T-cell (primary cell): ENCODE data around the gene DGKD. TPM values are rescaled to one million over a fixed set of nuclear protein-coding genes. Genes with fewer than 3 reads are reported as not detected.
"Not testable (repeated sequence)": the region's sequence is repeated elsewhere in the genome, so short reads cannot be mapped to it uniquely, and the experiment has no call there.

Source experiments
- ATAC-seq, 4 experiments: fragments of 200-7000 bp in 3 of 4; fragments of 150-1000 bp in 1 of 4; cut with Tn5 transposase; replicated peaks in 1 of 4; 1 replicate in 3 of 4; 2 replicates in 1 of 4; pipeline ENCODE4 v1.10.0; 2021; ENCODE audit warnings: moderate library complexity in 3 of 4, mild to moderate bottlenecking in 2 of 4, moderate number of reproducible peaks in 1 of 4
- CTCF ChIA-PET, 2 donors: fragments of 300-600 bp; sonication (Branson Sonifier 250); formaldehyde crosslinking; loops; one replicate each; lab custom pipeline; 2022; ENCODE audit warnings: antibody characterized with exemption in 2 of 2; lab: Charles Lee
- POLR2A ChIA-PET, 2 donors: fragments of 300-600 bp; sonication (Branson Sonifier 250); formaldehyde crosslinking; loops; one replicate each; lab custom pipeline; 2022; ENCODE audit warnings: antibody characterized with exemption in 2 of 2; lab: Charles Lee
- DNase-seq, 35 experiments: peaks; one replicate each; pipeline versions ENCODE4 v3.0.0 to v3.0.0-alpha.2; 2013 to 2023
- H3K27ac ChIP-seq: one replicate; pipeline ENCODE4 v1.5.1; 2013; ENCODE audit warnings: low read length
- H3K27me3 ChIP-seq, 2 experiments: replicated peaks in 1 of 2; 1 replicate in 1 of 2; 2 replicates in 1 of 2; pipeline versions ENCODE4 v1.6.1 to v1.7.0; 2013; ENCODE audit warnings: low read length in 1 of 2, mixed read lengths in 1 of 2; ENCODE audit not compliant: control insufficient read depth in 2 of 2, insufficient read depth in 2 of 2; ENCODE audit errors: extremely low read depth in 1 of 2
- H3K36me3 ChIP-seq, 2 donors: 1 replicate in 1 of 2; 2 replicates in 1 of 2; pipeline versions ENCODE4 v1.6.1 to v1.7.0; 2013; ENCODE audit warnings: low read length in 1 of 2; ENCODE audit not compliant: control insufficient read depth in 2 of 2, insufficient read depth in 1 of 2; ENCODE audit errors: extremely low read depth in 1 of 2
- H3K4me1 ChIP-seq, 2 experiments: 1 replicate in 1 of 2; 2 replicates in 1 of 2; pipeline versions ENCODE4 v1.6.1 to v1.7.0; 2013; ENCODE audit warnings: low read length in 2 of 2, mixed read lengths in 1 of 2; ENCODE audit not compliant: insufficient read depth in 2 of 2, control insufficient read depth in 1 of 2; ENCODE audit errors: extremely low read depth in 1 of 2
- H3K4me3 ChIP-seq, 2 donors: 1 replicate in 1 of 2; 2 replicates in 1 of 2; pipeline versions ENCODE4 v1.5.1 to v1.7.0; 2013; ENCODE audit warnings: mild to moderate bottlenecking in 2 of 2, low read length in 1 of 2, moderate library complexity in 1 of 2; ENCODE audit not compliant: control insufficient read depth in 1 of 2; ENCODE audit errors: extremely low read depth in 1 of 2
- H3K9me3 ChIP-seq: 2 replicates; pipeline ENCODE4 v1.7.0; 2013
- H3K27ac Mint-ChIP-seq, 2 donors: one replicate each; pipeline ENCODE4 v1.8.0; 2020 to 2021; ENCODE audit warnings: mild to moderate bottlenecking in 2 of 2, mixed read lengths in 2 of 2
- H3K27me3 Mint-ChIP-seq, 2 donors: one replicate each; pipeline ENCODE4 v1.8.0; 2021 to 2022; ENCODE audit warnings: mixed read lengths in 2 of 2
- H3K36me3 Mint-ChIP-seq: one replicate; pipeline ENCODE4 v1.8.0; 2021; ENCODE audit warnings: mixed read lengths
- H3K4me1 Mint-ChIP-seq, 3 donors: one replicate each; pipeline ENCODE4 v1.8.0; 2020 to 2022; ENCODE audit warnings: mixed read lengths in 3 of 3, mild to moderate bottlenecking in 1 of 3
- H3K4me3 Mint-ChIP-seq, 3 donors: one replicate each; pipeline ENCODE4 v1.8.0; 2020 to 2022; ENCODE audit warnings: mild to moderate bottlenecking in 3 of 3, mixed read lengths in 3 of 3, moderate library complexity in 3 of 3
- H3K9me3 Mint-ChIP-seq, 3 donors: one replicate each; pipeline ENCODE4 v1.8.0; 2020 to 2022; ENCODE audit warnings: mixed read lengths in 3 of 3
- WGBS: methylation state at CpG from one replicate; pipeline ENCODE4 v1.1.5; 2013; ENCODE audit warnings: missing lambda C conversion rate; ENCODE audit not compliant: insufficient coverage; 5-methylcytosine and 5-hydroxymethylcytosine counted together
- total RNA-seq, 35 experiments: library from RNA in 6 of 35; stranded (reverse) in 6 of 35; fragments of 120-200 nt in 1 of 35; gene quantifications; one replicate each; pipeline versions ENCODE4 v1.2.1 to v1.2.4 and lab custom pipeline; 2013 to 2026

DGKD gene
- total RNA-seq, 5 donors from 2014 or later (not counting 1 experiment from before 2014, with no cell fraction given): 143 to 254 (median 163) TPM

- ChIA-PET POLR2A (no interaction called here), CTCF (interaction anchor here in 1 of 2 donors (0.9 to 1.1 kb wide), 2 partner anchors 13 to 57 kb away, joined by 3 read pairs; no protein-coding TSS in a partner anchor)
- 98% methylated on average over 13 of the region's 13 CpGs for WGBS
- Histone ChIP-seq H3K9me3 (no peaks in the 10 kb centered on the region), H3K36me3 (peaks cover 0 to 33% of the 10 kb centered on the region in 2 donors), H3K27ac (no peak overlapping the region), H3K4me3 (no peak overlapping the region), H3K27me3 (no peaks in the 10 kb centered on the region), H3K4me1 (peaks cover 24 to 60% of the 10 kb centered on the region in 2 experiments)
- H3K9me3 Mint-ChIP-seq: no peaks in the 10 kb centered on the region
- peak overlapping the region; percentile 96 to 98 for H3K27ac Mint-ChIP-seq
- no peaks in the 10 kb centered on the region for H3K27me3 Mint-ChIP-seq
- peaks cover 25% of the 10 kb centered on the region for H3K36me3 Mint-ChIP-seq
- no peak for DNase-seq
- peak overlapping the region in 2 of 3 donors; percentile 21 to 74 for H3K4me3 Mint-ChIP-seq
- ATAC-seq: no peak
- H3K4me1 Mint-ChIP-seq: peaks cover 66 to 72% (median 71%) of the 10 kb centered on the region in 3 donors
Observed at GRCh38 chr2:233387225-233387624, 32.9 kb downstream of the DGKD start.

GRCh38 chr2:233387667-233388528, 33.6 kb downstream of the DGKD start:
- Histone ChIP-seq H3K9me3 (no peaks in the 10 kb centered on the region), H3K27ac (no peak overlapping the region), H3K4me1 (peaks cover 24 to 54% of the 10 kb centered on the region in 2 experiments), H3K4me3 (no peak overlapping the region), H3K27me3 (no peaks in the 10 kb centered on the region), H3K36me3 (peaks cover 0 to 35% of the 10 kb centered on the region in 2 donors)
- peaks cover 60 to 65% (median 64%) of the 10 kb centered on the region in 3 donors for H3K4me1 Mint-ChIP-seq
- POLR2A ChIA-PET: no interaction called here
- ATAC-seq (no peak), DNase-seq (peak in 13 of 35 experiments; percentile 21 to 54 (median 28))
- WGBS: 88% methylated on average over 17 of the region's 25 CpGs
- H3K9me3 Mint-ChIP-seq: no peaks in the 10 kb centered on the region
- CTCF ChIA-PET: interaction anchor here (0.9 to 1.1 kb wide), 2 partner anchors 13 to 31 kb away, joined by 3 read pairs; no protein-coding TSS in a partner anchor
- H3K27me3 Mint-ChIP-seq: no peaks in the 10 kb centered on the region
- peak overlapping the region in 1 of 2 donors; percentile 96 for H3K27ac Mint-ChIP-seq
- H3K36me3 Mint-ChIP-seq: peaks cover 25% of the 10 kb centered on the region
- peak overlapping the region in 2 of 3 donors; percentile 21 to 74 for H3K4me3 Mint-ChIP-seq

GRCh38 chr2:233389601-233390125, 35.4 kb downstream of the DGKD start:
- Histone ChIP-seq H3K4me3 (no peak overlapping the region), H3K27ac (no peak overlapping the region), H3K27me3 (no peaks in the 10 kb centered on the region), H3K36me3 (peaks cover 0 to 41% of the 10 kb centered on the region in 2 donors), H3K4me1 (peaks cover 26 to 37% of the 10 kb centered on the region in 2 experiments), H3K9me3 (no peaks in the 10 kb centered on the region)
- WGBS: no CpG with 5 or more reads among the region's 8 CpGs
- DNase-seq: no peak
- Mint-ChIP-seq H3K4me1 (peaks cover 48 to 49% (median 48%) of the 10 kb centered on the region in 3 donors), H3K36me3 (peaks cover 31% of the 10 kb centered on the region), H3K4me3 (no peak overlapping the region), H3K27ac (peak overlapping the region; percentile 51 to 68), H3K9me3 (no peaks in the 10 kb centered on the region), H3K27me3 (no peaks in the 10 kb centered on the region)
- ATAC-seq: no peak
- ChIA-PET CTCF (interaction anchor here (0.6 to 0.9 kb wide), 3 partner anchors 13 to 656 kb away, joined by 3 to 4 read pairs (median 4); no protein-coding TSS in a partner anchor), POLR2A (no interaction called here)

- H3K36me3 ChIP-seq: peaks cover 8 to 37% of the 10 kb centered on the region in 2 donors
- no peaks in the 10 kb centered on the region for H3K9me3 Mint-ChIP-seq
- ChIA-PET CTCF (no interaction called here), POLR2A (interaction anchor here in 1 of 2 donors (0.6 kb wide), 1 partner anchor 97 kb away, joined by 9 read pairs; no protein-coding TSS in a partner anchor)
- no peaks in the 10 kb centered on the region for H3K27me3 ChIP-seq
- H3K27ac Mint-ChIP-seq: peak overlapping the region in 1 of 2 donors; percentile 75
- peaks cover 45 to 53% (median 53%) of the 10 kb centered on the region in 3 donors for H3K4me1 Mint-ChIP-seq
- no peak overlapping the region for H3K4me3 ChIP-seq
- no peak overlapping the region for H3K4me3 Mint-ChIP-seq
- H3K4me1 ChIP-seq: peaks cover 19 to 30% of the 10 kb centered on the region in 2 experiments
- H3K9me3 ChIP-seq: no peaks in the 10 kb centered on the region
- H3K27me3 Mint-ChIP-seq: no peaks in the 10 kb centered on the region
- H3K27ac ChIP-seq: no peak overlapping the region
- ATAC-seq (no peak), DNase-seq (no peak)
- 98% methylated on average over 6 of the region's 7 CpGs for WGBS
- H3K36me3 Mint-ChIP-seq: peaks cover 28% of the 10 kb centered on the region
Observed at GRCh38 chr2:233395687-233396086, 41.4 kb downstream of the DGKD start.

GRCh38 chr2:233396726-233397665, 42.7 kb downstream of the DGKD start:
- H3K27ac ChIP-seq, H3K4me3 ChIP-seq, H3K9me3 Mint-ChIP-seq, H3K27me3 Mint-ChIP-seq, H3K9me3 ChIP-seq, DNase-seq, CTCF ChIA-PET, H3K4me3 Mint-ChIP-seq, H3K27me3 ChIP-seq, ATAC-seq: not testable (repeated sequence)
- Mint-ChIP-seq H3K4me1 (peaks cover 53 to 64% (median 61%) of the 10 kb centered on the region in 3 donors), H3K36me3 (peaks cover 20% of the 10 kb centered on the region), H3K27ac (peak overlapping the region; percentile 48 to 88)
- 97% methylated on average over 9 of the region's 12 CpGs for WGBS
- peaks cover 8 to 29% of the 10 kb centered on the region in 2 donors for H3K36me3 ChIP-seq
- H3K4me1 ChIP-seq: peaks cover 29 to 39% of the 10 kb centered on the region in 2 experiments
- POLR2A ChIA-PET: interaction anchor here in 1 of 2 donors (0.7 kb wide), 1 partner anchor 1069 kb away, joined by 3 read pairs; no protein-coding TSS in a partner anchor
